Measurements from ENCODE around the gene VWA1.
A peak's percentile ranks its signal among the peaks of the same experiment; 100 is the strongest.
"Not testable (repeated sequence)": the region's sequence is repeated elsewhere in the genome, so short reads cannot be mapped to it uniquely, and the experiment has no call there.

VWA1 gene

DNA sequence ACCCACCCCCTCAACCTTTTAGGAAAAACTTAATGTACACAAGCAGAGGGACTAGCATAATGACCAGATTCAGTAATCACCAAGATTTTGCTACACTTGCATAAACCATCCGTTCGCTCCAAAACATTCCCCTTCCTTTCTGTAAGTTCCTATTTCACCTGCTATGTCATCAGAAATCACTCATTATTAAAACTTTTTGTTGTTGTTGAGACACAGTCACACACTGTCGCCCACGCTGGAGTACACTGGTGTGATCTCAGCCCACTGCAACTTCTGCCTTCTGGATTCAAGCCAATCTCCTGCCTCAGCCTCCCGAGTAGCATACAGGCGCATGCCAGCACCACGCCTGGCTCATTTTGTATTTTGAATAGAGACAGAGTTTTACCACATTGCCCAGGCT is 31.8 kb upstream of the VWA1 start:
- no peak for DNase-seq (ENCODE audit: low spot score)

DNA sequence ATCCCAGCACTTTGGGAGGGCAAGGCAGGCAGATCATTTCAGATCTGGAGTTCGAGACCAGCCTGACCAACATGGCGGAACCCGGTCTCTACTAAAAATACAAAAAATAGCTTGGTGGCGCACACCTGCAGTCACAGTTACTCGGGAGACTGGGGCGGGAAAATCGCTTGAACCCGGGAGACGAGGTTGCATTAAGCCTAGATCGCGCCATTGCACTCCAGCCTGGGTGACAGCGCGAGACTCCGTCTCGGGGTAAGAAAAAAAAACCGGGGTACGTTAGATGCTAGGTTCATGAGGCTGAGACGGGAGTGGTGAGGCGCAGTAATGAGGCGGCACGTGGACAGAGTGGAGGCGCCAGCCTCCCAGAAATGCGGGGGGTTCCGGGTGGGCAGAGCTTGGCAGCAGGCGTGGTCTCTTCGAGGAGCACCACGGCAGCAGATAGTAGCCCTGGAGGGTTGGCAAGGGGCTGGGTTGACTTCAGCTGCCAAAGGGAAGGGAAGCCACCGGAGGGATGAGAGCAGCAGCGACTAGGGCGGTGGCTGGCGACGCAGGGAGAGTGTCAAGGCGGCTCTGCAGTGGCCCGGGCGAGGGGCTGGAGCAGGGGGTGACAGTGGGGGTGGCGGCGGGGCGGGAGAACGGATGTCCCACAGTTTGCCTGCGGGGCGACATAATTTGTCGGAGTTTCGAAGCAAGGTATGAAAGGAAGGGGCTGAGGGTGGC is 29.2 kb upstream of the VWA1 start:
- no peak for DNase-seq (ENCODE audit: low spot score)

DNA sequence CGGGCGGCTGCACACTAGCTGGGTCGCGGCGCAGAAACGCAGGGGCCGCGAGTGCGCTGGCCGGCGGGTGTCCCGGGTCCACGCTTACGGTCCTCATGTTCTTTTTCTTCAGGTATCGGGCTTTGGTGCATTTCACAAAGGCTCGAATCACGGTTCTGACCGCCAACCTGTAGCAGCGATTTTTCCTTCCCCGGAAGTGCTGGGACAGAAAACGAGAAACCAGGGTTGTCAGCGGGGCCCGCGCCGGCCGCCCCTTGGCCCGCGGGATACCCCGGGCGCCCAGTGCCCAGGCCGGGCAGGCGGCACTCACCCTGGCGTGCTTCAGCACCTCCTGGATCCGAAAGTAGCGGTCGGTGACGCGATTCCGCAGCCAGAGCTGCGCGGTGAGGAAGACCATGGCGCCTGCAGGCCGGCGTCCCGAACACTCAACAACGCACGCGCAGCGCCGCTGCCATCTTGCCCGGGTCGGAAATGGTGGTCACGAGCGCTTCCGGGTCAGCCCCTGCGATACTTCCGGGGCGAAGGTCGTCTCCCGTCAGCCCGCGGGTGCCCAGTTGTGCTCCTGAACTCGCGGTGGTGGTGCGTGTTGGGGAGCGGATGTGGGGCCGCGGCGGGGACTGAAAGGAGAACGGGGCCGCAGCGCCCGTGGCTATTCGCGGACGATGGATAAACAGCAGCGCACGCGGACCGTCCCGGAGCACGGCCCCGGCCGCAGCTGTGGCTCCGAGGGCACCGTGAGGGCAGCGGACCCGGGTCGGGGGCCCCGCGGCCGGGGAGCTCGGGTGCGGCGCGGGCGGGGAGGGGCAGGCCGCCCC is 28.5 kb upstream of the VWA1 start, which contains the start of gene MRPL20:
MRPL20 (minus strand) TSS at position 473 of the 815 bp plus-strand sequence; CDS start at position 397, 76 bp downstream.
- peak; percentile 84 for DNase-seq (ENCODE audit: low spot score)

DNA sequence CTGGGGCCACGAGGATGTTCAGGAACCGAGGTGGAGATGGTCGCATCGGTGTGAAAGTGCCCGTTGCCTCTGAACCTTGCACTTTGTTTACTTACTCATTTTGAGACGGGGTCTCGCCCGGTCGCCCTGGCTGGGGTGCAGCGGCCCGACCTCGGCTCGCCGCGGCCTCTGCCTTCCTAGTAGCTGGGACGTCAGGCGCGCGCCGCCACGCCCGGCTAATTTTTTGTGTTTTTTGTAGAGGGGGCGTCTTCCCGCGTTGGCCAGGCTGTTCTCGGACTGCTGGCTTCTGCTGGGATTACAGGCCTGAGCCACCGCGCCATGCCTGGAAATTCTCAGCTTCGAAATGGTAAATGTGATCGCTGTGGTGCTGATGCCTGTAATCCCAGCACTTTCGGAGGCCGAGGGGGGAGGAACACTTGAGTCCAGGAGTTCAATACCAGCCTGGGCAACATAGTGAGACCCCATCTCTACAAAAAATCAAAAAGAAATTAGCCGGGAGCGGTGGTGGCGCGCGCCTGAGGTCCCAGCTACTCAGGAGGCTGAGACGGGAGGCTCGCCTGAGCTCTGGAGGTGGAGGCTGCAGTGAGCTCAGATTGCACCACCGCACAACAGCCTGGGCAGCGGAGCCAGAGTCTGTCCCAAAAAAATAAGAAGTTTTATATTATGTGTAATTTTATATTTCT is 27.7 kb upstream of the VWA1 start:
- DNase-seq (ENCODE audit: low spot score) = no peak

DNA sequence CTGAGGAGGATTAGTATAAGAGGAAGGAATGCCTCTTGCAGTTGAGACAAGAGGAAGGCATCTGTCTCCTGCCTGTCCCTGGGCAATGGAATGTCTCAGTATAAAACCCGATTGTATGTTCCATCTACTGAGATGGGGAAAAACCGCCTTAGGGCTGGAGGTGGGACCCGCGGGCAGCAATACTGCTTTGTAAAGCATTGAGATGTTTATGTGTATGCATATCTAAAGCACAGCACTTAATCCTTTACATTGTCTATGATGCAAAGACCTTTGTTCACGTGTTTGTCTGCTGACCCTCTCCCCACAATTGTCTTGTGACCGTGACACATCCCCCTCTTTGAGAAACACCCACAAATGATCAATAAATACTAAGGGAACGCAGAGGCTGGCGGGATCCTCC is 25.3 kb upstream of the VWA1 start:
- not testable (repeated sequence) for DNase-seq (ENCODE audit: low spot score)

DNA sequence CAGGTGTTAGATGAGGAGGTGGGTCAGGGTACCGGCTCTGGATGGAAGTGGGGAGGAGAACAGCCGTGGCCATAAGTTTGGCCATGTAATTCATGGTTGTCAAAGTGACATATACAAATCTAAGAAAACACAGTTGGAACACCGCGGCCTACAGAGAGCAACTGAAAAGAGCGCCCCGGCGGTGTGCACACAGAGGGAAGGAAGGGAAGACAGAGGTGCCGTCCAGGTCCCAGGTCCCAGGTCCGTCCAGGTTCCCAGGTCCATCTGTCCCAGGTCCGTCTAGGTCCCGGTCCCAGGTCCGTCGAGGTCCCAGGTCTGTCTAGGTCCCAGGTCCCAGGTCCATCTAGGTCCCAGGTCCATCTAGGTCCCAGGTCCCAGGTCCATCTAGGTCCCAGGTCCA is 23.9 kb upstream of the VWA1 start:
- no peak for DNase-seq (ENCODE audit: low spot score)

DNA sequence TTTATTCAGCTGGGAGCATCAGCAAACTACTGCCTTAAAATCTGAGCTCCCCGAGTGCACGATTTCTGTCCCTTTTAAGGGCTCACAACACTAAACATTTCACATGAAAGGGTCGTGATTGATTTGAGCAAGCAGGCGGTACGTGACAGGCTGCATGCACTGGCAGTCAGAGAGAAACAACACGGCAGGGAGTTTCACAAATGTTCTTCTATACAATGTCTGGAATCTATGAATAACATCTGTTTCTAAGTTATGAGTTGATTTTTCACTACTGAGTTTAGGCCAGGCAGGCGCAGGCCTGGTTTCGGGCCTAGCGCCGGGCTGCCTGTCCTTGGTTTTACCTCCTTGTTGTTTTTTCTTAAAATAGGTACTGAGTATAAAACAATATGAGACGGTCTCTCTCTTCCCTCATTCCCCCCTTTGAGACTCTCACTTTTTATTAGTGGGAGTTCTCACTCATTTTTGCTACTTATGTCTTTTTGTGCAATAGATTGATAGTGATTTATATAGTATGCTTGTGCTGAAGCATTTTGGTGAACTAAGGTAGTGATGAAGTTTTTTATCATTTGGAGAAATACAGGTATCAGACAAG is 23.1 kb upstream of the VWA1 start:
- not testable (repeated sequence) for DNase-seq (ENCODE audit: low spot score)

DNA sequence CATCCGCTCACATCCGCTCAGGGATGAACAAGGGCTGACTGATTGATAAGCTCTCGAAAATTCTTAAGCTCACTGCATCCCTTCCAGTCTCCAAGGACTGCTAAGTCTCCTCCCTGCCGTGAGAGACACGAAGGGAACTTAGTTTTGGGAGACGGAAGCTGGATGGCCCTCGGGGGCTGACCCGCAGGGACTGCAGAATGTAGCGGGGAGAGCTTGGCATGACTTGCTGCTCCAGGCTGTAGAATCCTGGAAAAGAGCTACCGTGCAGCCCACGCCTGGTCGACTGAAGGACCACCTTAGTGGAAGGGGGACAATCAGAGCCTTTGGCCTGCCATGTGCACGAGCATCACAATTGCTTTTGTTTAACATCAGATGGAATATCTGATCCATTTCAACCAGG is 19.7 kb upstream of the VWA1 start:
- DNase-seq (ENCODE audit: low spot score) = no peak

DNA sequence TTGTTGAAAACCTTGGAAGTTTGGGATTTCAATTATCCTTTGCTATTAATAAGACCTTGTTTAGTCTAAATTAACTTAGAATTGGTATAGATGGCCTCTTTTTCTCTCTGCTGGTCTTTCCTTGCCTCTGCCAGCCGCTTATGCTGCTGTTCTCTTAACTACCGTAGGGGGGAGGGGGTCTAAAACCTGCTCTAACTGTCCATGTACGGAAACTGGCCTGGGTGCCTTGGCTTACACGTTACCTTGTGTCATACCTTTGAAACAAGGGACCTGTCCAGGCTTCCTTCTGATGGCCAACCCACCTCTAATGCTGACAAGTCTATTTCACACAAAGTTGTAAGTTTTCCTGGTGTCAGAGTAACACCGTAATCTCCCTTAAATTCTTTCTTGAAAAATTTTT is 18.1 kb upstream of the VWA1 start:
- not testable (repeated sequence) for DNase-seq (ENCODE audit: low spot score)

DNA sequence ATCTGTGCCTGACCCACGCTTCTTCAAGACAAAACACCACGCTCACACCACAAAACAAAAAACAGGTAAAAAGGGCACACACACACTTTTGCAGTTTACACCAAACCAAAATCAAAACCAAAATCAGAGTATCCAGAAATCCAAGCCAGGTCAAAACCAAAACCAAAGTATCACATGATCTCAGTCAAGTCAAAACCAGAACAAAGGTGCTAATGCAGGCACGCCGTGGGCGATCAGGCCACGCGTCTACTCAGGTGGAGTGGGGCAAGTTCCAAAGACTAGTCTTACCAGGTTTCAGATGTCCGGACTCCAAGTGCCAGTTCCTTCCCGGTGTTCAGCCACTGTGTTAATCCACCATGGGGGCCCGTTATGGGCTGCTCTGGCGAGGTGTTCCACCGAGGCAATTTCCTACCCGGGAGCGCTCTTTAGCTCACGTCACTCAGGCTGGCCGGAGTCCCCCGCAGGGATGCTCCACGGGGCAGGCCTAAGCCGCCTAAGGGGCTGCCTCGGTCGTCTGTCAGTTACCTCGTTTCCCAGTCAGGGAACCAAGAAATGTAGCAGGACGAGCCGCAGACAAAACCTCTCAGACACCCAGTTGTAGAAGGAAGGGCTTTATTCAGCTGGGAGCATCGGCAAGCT is 17.5 kb upstream of the VWA1 start:
- DNase-seq (ENCODE audit: low spot score) = not testable (repeated sequence)

DNA sequence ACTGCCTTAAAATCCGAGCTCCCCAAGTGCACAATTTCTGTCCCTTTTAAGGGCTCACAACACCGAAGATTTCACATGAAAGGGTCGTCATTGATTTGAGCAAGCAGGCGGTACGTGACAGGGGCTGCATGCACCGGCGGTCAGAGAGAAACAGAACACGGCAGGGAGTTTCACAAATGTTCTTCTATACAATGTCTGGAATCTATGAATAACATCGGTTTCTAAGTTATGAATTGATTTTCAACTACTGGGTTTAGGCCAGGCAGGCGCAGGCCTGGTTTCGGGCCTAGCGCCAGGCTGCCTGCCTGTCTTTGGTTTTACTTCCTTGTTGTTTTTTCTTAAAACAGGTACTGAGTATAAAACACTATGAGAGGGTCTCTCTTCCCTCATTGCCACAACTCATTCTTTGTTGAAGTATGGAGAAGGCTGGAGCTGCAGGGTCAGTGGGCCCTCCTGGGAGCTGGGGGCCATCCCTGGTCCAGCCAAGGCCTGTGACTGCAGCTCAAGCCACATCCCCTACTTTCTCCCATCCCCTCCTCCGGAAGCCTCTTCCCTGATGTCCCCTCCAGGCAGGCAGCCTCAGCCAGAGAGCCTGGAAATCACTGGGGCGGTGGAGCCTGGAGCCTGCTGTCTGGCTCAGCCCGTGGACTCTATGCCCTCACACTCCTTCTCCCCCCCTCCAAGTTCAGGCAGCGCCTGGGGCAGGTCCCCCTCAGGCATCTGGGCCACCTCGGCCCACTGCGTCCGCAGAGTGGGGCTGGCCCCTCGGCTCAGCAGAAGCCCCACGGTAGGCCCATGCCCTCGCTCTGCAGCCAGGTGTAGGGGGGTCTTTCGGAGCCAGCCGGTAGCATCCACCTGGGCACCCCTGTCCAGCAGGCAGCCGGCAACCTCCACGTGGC is 16.8 kb upstream of the VWA1 start:
- DNase-seq (ENCODE audit: low spot score) = no peak

DNA sequence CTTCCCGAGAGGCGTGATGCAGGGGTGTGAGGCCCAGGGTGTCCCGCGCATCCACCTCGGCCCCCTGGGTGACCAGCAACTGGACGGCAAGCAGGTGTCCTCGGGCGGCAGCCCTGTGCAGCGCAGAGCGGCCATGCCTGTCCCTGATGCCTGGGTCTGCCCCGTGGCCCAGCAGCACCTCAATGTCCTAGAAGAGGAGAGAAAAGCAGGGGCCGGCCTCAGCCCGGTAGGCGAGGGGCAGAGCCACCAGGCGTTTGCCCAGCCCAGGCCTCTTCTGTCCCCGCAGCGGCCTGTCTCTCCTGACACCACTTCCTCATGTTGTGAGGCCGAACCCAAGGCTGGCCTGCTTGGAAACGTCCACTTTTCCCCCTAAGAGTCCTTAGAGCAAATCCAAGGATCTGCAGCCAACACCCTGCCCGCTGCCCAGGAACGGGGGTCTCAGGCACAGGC is 16.1 kb upstream of the VWA1 start:
- no peak for DNase-seq (ENCODE audit: low spot score)

DNA sequence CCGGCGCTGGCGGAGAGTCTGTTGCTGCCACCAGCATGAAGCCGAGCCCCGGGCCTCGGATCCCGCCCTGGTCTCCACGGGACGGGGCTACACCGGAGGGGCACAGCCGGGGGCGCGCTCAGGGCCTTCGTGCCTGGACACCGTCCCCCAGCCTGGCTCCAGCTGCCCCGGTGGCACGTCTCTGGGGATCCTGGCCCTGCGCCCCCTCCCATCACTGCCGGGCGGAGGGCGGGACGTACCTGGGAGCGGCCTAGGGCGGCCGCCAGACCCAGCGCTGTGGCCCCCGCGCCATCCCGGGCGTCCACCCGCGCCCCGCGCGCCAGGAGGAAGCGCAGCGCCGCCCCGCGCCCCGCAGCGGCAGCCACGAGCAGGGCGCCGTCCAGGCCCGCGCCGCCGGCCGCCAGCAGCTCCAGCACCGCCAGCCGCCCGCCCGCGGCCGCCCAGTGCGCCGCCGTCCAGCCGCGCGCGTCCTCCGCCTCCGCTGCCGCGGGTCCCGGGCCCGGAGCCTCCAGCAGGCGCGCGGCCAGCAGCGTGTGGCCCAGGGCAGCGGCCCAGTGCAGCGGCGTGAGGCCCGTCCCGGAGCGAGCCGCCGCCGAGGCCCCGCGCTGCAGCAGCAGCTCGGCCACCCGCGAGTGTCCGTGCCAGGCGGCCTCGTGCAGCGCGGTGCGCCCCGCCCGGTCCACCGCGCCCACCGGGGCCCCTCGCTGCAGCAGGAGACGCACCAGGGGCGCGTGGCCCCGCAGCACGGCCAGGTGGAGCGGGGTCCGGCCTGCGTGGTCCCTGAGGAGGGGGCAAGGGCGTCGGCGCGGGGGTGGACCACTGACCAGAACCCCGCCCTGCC is 15.5 kb upstream of the VWA1 start:
- no peak for DNase-seq (ENCODE audit: low spot score)

DNA sequence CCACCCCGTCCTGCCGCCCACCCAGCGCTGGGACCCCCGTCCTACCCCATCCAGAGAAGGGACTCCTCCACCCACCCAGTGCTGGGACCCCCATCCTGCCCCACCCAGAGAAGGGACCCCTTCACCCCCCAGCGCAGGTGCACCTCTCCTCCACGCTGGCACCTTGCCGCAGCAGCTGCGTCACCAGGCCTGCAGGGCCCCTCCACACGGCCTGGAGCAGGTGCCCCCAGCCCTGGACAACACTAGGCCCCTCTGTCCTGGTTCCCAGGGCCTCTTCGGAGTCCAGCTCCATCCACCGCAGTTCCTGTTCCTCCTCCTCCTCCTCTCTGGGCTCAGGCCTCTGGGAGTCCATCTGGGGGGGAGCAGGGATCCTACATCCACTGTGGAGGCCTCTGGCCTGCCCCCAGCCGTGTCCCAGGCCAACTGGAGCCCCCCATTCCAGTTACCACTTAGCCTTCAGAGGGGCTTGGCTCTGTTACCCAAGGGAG is 14.8 kb upstream of the VWA1 start:
- DNase-seq (ENCODE audit: low spot score) = no peak

DNA sequence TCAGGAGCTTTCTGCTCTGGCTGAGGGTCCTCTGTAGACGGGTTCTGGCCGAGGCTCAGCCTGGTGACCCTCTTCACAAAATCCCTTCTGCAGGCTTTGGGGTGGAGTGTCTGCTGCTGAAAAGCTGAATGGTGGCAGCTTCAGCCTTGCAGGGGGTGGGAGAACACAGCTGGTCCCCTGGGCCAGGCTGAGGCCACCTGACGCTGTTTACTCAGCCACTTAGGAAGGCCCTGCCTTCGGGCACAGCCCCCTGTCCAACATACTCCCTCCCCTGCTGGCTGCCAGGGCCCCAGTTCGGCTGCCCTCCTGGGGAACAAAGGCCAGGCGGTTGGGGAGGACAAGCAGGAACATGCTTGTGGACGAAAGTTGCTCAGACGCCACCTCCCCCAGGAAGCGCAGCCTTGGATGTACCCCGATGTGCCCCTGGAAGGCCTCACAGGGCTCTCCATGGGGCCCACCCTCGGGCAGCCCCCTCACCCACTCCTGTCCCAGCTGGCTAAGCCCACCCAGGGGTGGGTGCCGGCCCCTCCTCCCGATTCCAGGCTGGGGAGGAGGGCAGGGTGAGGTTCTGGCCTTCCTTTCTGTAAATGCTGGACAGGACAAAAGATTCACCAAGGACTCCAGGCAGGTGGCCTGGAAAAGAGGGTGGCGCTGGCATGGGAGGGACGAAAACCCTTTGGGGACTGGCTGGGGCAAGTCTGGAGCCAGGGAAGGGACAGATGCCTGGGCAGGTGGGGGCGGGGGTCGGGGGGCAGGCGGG is 14.2 kb upstream of the VWA1 start, which contains the start of gene ANKRD65:
ANKRD65 (minus strand) TSS at position 130 of the 760 bp plus-strand sequence. CDS start 271 bp downstream, outside the sequence.
- no peak for DNase-seq (ENCODE audit: low spot score)

DNA sequence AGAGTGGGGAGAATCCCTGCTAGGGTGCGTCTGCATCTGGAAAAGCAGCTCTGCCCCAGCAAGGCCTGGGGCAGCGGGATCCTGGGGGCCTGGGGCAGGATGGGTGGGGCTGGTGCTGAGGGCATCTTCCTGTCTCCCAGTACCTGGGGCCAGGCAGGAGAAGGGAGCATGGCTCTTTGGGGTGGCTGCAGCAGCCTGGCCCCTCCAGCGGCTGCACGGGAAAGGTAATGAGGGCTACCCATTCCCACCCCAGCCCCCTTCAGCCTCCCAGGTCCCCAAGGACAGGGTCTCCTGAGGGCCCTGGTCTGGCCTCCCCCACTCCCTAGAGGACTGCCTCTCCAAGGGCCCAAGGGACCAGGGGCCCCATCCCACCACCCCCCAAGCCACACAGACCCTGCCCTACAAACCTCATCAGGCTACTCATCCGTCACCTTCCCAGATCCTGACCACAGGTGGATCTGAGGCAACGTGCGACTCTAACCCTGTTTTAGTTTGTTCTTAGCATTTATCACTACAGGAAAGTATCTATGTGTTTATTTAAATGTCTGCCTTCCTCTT is 13.5 kb upstream of the VWA1 start:
- DNase-seq (ENCODE audit: low spot score) = no peak

DNA sequence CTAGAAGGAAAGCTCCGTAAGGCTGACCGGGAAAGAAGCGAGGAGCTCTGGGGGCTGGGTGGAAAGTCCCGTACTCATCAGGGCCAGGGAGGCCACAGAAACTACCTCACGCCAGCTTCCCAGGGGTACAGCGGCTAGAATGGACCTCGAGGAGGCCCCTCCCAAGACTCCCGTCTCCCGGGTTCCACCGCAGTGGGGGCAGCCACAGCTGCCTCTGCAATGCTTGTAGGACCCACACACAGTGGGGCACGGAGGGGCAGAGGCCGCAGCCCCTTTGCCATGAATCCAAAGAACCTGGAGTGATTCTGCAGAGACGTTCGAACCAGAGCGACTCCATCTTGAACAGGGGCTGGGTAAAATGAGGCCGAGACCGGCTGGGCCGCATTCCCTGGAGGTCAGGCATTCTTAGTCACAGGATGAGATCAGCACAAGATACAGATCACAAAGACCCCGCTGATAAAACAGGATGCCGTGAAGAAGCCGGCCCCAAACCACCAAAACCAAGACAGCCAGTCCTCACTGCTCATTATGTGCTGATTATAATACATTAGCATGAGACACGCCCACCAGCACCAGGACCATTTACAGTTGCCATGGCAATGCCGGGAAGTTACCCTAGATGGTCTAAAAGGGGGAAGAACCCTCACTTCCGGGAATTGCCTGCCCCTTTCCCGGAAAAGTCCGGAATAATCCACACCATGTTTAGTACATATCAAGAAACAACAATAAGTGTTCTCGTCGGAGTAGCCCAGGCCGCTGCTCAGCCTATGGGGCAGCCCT is 12.8 kb upstream of the VWA1 start:
- no peak for DNase-seq (ENCODE audit: low spot score)

Measured in SK-N-DZ (cell line).